Fibroblast of mammary gland (primary cell): ENCODE data around the gene POLD2.

Source experiments
- DNase-seq: peaks from one replicate; pipeline ENCODE4 v3.0.0-alpha.2; 2010; ENCODE audit warnings: low read depth
- H3K4me3 ChIP-seq: 2 replicates; pipeline ENCODE4 v1.5.1; 2011; ENCODE audit warnings: low read depth, mild to moderate bottlenecking, low read length, moderate library complexity; ENCODE audit not compliant: control insufficient read depth
- TF ChIP-seq, protein P1 (sequence below): conservative IDR thresholded peaks from 2 replicates; pipeline ENCODE4 v1.5.1; 2011; ENCODE audit warnings: low read depth, low read length, inconsistent platforms; ENCODE audit not compliant: control insufficient read depth, insufficient read depth

POLD2 gene

DNA sequence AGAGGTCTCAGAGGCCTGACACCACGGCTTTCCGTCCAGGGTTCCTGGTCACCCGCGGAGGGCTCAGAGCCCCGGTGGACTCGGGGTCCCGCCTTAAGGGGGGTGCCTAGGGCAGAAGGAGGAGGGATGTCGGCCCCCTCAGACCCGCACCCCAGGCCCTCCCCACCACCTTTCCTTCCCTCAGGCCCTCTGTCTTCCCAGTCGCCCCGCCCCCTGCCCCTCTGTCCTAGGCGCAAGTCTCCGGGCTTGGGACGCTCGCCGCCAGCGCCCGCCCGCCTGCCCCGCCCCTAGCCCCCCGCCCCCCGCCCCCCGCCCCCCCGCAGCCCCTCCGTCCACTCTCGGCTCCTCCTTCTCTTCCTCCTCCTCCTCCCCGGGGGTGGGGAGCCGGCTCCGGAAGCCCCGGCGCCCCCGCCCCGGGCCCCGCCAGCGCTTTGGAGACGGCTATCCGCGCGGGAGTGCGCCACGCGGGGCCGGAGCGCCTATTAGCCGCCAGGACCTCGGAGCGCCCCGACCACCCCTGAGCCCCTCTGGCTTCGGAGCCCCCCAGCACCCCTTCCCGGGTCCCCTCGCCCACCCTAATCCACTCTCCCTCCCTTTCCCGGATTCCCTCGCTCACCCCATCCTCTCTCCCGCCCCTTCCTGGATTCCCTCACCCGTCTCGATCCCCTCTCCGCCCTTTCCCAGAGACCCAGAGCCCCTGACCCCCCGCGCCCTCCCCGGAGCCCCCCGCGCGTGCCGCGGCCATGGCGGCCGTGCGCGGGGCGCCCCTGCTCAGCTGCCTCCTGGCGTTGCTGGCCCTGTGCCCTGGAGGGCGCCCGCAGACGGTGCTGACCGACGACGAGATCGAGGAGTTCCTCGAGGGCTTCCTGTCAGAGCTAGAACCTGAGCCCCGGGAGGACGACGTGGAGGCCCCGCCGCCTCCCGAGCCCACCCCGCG, 19.2 kb downstream of the POLD2 start, which contains the start of gene AEBP1:
TSS of gene AEBP1 (plus strand) at position 423 of the 937 bp plus-strand sequence. CDS start at position 744, 321 bp downstream.
- peak within 1 kb of the TSS; percentile 66 for H3K4me3 ChIP-seq
- peak; percentile 38 for DNase-seq
- TF ChIP-seq, protein P1, sequence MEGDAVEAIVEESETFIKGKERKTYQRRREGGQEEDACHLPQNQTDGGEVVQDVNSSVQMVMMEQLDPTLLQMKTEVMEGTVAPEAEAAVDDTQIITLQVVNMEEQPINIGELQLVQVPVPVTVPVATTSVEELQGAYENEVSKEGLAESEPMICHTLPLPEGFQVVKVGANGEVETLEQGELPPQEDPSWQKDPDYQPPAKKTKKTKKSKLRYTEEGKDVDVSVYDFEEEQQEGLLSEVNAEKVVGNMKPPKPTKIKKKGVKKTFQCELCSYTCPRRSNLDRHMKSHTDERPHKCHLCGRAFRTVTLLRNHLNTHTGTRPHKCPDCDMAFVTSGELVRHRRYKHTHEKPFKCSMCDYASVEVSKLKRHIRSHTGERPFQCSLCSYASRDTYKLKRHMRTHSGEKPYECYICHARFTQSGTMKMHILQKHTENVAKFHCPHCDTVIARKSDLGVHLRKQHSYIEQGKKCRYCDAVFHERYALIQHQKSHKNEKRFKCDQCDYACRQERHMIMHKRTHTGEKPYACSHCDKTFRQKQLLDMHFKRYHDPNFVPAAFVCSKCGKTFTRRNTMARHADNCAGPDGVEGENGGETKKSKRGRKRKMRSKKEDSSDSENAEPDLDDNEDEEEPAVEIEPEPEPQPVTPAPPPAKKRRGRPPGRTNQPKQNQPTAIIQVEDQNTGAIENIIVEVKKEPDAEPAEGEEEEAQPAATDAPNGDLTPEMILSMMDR, result no peak

DNA sequence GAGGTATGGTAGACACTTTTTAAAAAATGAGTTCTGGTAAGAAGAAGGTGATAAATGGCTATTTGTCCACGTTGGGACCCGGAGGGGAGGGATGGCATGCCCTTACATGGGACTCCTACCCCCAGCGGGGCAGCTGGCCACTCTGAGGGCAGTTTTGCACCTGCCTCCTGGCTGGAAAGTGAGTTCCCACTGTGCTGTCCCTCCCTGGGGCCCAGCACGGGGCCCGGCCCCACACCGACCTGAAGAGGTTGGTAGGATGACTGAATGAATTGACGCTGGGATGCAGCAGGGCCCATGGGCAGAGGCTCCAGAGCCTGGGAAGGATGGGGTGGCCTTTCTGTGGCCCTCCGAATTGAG, 19.8 kb downstream of the POLD2 start:
- no peak for DNase-seq
- TF ChIP-seq, protein P1, result no peak
- H3K4me3 ChIP-seq, result no peak overlapping the region

DNA sequence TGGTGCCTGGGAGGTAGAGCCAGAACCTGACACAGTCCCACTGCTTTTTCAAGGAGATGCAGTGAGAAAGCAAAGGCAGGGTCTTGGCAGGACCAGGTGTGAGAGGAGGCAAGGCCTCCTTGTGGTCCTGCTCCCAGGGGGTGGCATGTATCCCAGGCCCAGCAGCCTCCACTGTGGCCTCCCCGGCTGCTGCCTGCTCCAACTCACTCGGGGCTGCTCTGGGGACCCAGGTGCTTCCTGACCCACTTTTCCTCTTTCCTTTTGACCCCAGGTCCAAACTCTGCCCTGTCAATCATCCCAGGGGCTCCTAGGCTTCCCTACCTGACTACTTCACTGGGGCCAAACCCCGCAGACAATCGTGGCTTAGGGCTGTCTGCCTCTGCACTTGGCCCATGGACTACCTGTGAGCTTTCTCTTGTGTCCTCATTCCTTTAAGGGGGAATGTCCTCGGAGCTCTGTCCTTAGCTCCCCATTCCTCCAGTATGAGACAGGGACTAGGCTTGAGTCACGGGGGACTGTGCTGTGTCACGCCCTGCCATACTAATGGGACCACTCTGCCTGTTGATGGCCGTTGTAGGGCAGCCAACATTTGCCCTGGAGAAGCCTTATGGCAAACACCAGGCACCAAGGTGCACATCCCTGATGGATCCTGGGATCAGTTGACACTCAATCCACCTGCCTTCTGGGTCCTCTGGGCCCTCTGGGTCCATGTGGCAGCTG, 20.3 kb downstream of the POLD2 start:
- TF ChIP-seq, protein P1, result no peak
- H3K4me3 ChIP-seq, result no peak overlapping the region
- DNase-seq, result no peak

DNA sequence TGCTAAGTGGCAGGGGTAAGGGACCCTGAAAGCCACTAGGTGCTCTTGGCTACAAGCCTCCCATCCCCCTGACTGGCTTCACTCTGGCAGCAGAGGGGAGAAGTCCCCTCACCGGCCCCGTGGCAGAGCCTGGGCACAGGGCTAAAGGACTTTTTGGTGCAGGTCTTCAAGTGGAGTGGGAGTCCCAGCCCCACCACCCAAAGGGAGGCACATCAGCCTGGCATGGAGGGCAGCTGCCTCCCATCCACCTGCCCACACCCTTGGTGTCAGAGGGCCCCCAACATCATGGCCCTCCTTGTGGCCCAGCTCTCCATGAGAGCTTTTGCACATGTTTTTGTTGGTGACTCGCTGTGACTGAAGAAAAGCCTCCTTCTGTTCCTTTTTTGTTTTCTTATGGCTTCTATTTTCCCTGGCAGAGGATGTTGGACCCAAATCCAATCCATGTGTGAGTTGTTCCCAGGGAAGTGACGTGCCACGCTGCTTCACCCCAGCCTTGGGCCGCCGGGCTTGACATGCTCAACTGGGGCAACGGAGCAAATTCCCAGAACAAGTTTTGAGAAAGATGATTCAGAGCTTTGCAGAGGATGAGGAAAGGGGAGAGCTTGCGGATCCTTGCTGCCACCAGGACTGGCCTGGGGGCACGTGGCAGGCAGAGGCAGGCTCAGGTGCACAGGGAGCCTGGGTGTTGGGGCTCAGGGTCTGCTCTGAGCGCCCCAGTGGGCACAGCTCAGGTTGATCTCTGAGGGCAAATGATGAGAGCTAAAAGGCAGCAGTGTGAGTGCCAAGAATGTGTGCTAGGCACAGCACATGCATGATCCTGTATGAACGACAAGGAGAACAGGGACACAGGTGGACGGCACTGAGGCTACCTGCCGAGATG, 21.1 kb downstream of the POLD2 start:
- H3K4me3 ChIP-seq, result no peak overlapping the region
- TF ChIP-seq, protein P1, result no peak
- peak; percentile 95 for DNase-seq

DNA sequence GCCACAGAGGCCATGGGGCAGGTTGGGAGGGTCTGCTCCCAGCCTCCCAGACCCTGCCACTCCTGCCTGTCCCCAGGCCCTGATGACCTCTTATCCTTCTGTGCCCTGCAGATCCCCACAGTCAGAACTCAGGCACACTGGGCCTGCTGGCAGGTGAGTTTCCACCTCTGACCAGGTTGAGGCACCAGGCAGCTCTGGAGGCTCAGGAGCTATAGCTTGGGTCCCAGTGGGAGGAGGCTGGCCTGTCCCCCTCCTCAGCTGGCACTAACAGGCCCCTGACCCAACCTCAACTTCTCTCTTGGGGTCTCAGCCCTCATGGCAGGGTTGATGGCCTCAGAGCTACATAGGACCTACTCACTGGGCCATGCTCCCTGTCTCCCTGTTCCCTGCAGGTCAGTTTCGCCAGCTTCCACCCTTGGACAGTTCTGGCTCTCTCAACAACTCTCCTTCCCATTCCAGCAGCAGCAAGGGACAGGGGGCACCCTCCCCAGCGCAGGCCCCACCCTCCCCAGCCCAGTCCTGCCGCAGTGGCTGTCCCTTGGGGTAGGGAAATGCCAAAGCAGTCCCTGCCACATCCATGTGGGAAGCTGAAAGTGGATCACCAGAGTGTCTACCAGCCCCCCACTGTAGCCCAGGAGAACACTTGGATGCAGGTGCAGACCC, 21.9 kb downstream of the POLD2 start:
- H3K4me3 ChIP-seq, result no peak overlapping the region
- DNase-seq, result no peak
- TF ChIP-seq, protein P1, result no peak
